H4 (cell line): Measurements from ENCODE around the gene ZNF432. TPM values are rescaled to one million over a fixed set of nuclear protein-coding genes. Genes with fewer than 3 reads are reported as not detected.
A peak's percentile ranks its signal among the peaks of the same experiment; 100 is the strongest.

Experiments used
- DNase-seq: peaks from one replicate; pipeline ENCODE4 v3.0.0-alpha.2; 2015; ENCODE audit warnings: low spot score
- total RNA-seq: library from RNA; depleted of rRNA; stranded (reverse); fragments of >200 nt; shearing (Covaris generic); gene quantifications from 2 replicates; pipeline ENCODE4 v1.2.3, GENCODE V29; 2014; rRNA removed

The ZNF432 gene
- total RNA-seq, 1 experiment from 2014 or later, result 7.6 TPM

GRCh38 chr19:52010674-52011073, 38.0 kb downstream of the ZNF432 start:
- DNase-seq, result no peak

DNA sequence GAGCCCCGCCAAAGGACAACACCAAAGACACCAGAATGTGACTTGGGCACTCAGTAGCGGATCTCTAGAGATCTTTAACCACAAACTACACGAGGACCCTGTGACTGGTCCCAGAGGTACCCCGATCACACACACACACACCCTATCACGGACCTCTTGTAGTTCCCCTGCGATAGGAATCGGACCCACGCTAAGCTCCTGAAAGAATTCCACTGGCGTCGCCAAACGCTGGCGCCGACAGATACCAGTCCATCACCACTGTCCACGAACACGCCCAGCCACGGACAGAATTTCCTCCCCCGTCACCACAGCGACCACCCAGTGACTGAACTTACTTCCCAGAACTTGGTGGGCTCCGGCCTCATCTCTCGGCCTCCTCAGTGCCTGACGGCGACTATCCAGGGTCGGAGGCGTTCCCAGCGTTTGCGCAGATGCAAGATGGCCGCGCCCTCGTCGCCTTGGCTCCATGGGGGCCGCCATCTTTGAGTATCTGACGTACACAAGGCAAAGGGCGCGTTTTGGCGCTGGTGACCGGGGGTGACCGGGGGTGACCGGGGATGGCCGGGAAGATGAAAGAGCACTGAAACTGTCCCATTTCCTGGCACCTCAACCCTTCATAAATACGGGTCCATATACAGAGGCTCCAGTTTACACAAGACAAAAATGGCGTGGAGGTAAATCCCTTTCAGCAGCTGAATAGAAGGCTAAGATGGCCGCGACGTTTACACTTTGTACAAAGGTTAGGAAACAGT, 40.7 kb downstream of the ZNF432 start, which contains the start of gene ZNF615:
Gene ZNF615, minus strand, starts transcription at position 406 of the 752 bp plus-strand sequence. CDS start 4,500 bp downstream, outside the sequence.
- peak; percentile 90 for DNase-seq

GRCh38 chr19:52007451-52007805, 41.2 kb downstream of the ZNF432 start:
- DNase-seq, result no peak

- DNase-seq, result no peak
Measured at GRCh38 chr19:51994048-51994644, 54.5 kb downstream of the ZNF432 start.

GRCh38 chr19:51993422-51993821, 55.2 kb downstream of the ZNF432 start:
- DNase-seq, result no peak

DNA sequence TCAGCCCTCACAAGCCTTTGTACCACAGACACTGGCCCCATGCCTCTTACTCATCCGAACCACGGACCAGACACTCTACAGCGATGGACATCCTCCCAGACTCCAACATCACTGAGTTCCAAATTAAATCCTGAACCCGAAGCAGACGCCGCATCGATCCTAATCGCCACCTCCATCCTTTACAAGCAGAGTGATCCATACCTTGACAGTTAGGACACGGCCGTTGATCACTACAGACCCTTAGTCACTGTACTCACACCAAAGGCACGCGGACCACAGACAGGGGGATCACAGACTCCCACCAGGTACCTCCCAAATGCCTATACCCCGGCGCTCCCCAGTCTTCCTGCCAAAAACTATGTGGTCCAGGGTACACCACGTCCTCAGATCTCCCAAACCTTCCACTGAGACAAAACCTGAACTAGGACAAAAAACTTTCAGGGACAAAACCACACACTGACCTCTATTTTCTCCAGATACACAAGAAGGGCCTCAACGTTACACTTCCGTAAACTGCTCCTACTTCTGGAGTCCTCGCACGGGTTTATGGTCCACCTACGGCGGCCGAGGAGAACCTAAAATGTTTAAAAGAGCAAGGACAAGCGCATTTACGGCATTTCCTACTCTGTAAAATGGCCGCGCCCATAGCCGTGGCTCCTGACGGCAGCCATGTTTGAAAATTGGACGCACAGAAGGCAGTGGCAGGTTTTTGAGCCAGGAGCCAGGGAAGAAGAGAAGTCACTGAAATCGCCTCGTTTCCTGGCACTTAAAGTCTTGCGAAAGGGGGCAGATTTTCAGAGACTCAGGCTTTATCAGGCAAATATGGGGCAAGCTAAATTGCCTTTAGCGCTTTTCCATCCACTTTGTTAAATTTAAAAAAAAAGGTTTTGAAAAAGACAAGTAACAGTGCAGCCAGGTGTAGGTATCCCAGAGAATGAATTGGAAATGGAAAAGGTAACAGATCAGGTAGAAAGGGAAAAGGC, 62.0 kb downstream of the ZNF432 start, which contains the start of gene ZNF350:
Gene ZNF350, minus strand, starts transcription at position 532 of the 983 bp plus-strand sequence. CDS start 12,480 bp downstream, outside the sequence.
- peak; percentile 99 for DNase-seq

DNA sequence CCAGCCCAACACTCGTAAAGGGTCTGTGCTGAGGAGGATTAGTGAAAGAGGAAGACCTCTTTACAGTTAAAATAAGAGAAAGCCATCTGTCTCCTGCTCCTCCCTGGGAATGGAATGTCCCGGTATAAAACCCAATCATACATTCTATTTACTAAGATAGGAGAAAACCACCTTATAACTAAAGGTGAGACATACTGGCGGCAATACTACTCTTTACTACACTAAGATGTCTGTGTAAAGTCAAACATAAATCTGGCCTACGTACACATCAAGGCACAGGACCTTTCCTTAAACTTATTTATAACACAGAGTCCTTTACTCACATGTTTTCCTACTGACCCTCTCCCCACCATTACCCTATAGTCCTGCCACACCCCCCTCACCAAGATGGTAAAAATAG, 65.3 kb downstream of the ZNF432 start:
- DNase-seq, result no peak

Other genes starting within 250 kb of the ZNF432 start
- 4.0 and 5.1 TPM in 2 replicates for gene ZNF577, start 160.9 kb downstream of the ZNF432 start, total RNA-seq
- gene ZNF649, start 143.8 kb downstream of the ZNF432 start, total RNA-seq, result 11.2 and 11.5 TPM in 2 replicates
- 2.5 and 9.3 TPM in 2 replicates for gene ZNF613, start 121.4 kb downstream of the ZNF432 start, total RNA-seq
- gene ZNF350, start 62.0 kb downstream of the ZNF432 start, total RNA-seq, result 5.7 and 7.1 TPM in 2 replicates
- gene ZNF615, start 40.6 kb downstream of the ZNF432 start, total RNA-seq, result 12.0 and 14.8 TPM in 2 replicates
- gene ZNF614, start 20.5 kb downstream of the ZNF432 start, total RNA-seq, result 12.3 and 17.3 TPM in 2 replicates
- gene ZNF841, start 46.9 kb upstream of the ZNF432 start, total RNA-seq, result 18.1 and 22.0 TPM in 2 replicates
- gene ZNF616, start 91.1 kb upstream of the ZNF432 start, total RNA-seq, result 12.4 and 14.0 TPM in 2 replicates
- 3.4 and 8.4 TPM in 2 replicates for gene ZNF836, start 122.8 kb upstream of the ZNF432 start, total RNA-seq
- 225 and 236 TPM in 2 replicates for gene PPP2R1A, start 141.2 kb upstream of the ZNF432 start, total RNA-seq
- gene ZNF766, start 220.7 kb upstream of the ZNF432 start, total RNA-seq, result 12.2 and 15.3 TPM in 2 replicates
- 24.3 and 37.6 TPM in 2 replicates for gene ZNF480, start 248.3 kb upstream of the ZNF432 start, total RNA-seq